Ishikawa (cell line): ENCODE results near the gene EPS8L2.
A peak's percentile ranks its signal among the peaks of the same experiment; 100 is the strongest.

ENCODE experiments used
- EP300 ChIP-seq: IDR thresholded peaks from 2 replicates; pipeline ENCODE4 v1.6.1; 2012; ENCODE audit warnings: borderline replicate concordance
- ZBTB7A ChIP-seq: IDR thresholded peaks from 2 replicates; pipeline ENCODE4 v1.6.1; 2012; ENCODE audit warnings: low read depth

DNA sequence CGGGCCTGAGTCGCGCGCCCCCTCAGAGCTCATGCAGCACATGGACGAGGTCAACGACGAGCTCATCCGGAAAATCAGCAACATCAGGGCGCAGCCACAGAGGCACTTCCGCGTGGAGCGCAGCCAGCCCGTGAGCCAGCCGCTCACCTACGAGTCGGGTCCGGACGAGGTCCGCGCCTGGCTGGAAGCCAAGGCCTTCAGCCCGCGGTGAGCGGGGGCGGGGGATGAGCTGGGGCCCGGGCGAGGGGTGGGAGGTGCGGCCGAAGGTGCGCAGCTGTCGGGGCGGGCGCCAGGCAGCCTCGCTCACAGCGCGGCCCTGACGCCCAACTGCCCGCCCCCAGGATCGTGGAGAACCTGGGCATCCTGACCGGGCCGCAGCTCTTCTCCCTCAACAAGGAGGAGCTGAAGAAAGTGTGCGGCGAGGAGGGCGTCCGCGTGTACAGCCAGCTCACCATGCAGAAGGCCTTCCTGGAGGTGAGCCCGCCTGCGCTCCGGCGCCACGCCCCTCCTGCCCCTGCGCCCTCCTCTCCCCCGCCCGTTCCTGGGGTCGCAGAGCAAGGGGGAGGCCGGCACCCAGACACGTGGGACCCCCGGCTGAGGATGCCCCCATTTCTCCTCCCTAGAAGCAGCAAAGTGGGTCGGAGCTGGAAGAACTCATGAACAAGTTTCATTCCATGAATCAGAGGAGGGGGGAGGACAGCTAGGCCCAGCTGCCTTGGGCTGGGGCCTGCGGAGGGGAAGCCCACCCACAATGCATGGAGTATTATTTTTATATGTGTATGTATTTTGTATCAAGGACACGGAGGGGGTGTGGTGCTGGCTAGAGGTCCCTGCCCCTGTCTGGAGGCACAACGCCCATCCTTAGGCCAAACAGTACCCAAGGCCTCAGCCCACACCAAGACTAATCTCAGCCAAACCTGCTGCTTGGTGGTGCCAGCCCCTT is 20.5 kb downstream of the EPS8L2 start:
- no peak for TF ChIP-seq ZBTB7A
- TF ChIP-seq EP300: peak; percentile 49
